NCI-H2029 (cell line): ENCODE data around the gene FYN.

Experiments used
- DNase-seq: peaks from one replicate; lab custom pipeline; 2025; lab: John Stamatoyannopoulos, UW

FYN gene

GRCh38 chr6:111625461-111626391 is 247.5 kb downstream of the FYN start:
- no peak for DNase-seq

GRCh38 chr6:111625099-111625416 is 248.2 kb downstream of the FYN start:
- DNase-seq: no peak

- DNase-seq: no peak
Measured at GRCh38 chr6:111624401-111625098, 248.7 kb downstream of the FYN start.

DNA sequence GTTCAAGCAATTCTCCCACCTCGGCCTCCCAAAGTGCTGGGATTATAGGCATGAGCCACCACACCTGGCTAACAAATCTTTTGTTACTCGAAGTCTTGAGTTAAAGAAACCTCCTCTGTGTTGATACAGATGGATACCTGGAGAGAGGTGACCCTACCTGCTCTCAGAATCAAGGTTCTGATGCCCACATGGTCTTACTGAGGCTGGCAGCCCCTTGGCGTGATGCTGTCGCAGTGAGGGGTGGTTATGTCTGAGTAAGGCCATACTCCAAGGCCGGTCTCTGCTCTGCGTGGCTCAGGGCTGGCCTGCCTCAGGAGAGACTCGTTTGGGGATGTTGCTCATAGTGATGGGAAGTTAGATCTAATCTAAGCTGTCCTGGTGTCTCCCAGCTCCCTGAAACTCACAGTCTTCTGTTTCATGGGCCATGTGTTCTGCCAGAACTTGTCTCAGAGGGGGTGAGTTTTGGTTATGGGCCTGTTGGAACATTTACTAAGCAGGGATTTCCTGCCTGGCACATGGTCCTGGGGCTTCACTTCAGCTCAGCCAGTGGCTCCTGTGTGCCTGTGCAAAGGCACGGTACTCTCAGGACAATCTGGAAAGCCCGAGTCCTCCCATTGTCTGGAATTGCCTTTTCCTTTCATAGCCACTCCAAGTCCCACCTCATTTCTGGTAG is 250.1 kb downstream of the FYN start:
- DNase-seq: no peak

GRCh38 chr6:111620169-111620568 is 253.1 kb downstream of the FYN start:
- no peak for DNase-seq

GRCh38 chr6:111618407-111618806 is 254.8 kb downstream of the FYN start:
- no peak for DNase-seq

GRCh38 chr6:111617149-111617548 is 256.1 kb downstream of the FYN start:
- DNase-seq: no peak

GRCh38 chr6:111615916-111616612 is 257.2 kb downstream of the FYN start:
- no peak for DNase-seq

DNA sequence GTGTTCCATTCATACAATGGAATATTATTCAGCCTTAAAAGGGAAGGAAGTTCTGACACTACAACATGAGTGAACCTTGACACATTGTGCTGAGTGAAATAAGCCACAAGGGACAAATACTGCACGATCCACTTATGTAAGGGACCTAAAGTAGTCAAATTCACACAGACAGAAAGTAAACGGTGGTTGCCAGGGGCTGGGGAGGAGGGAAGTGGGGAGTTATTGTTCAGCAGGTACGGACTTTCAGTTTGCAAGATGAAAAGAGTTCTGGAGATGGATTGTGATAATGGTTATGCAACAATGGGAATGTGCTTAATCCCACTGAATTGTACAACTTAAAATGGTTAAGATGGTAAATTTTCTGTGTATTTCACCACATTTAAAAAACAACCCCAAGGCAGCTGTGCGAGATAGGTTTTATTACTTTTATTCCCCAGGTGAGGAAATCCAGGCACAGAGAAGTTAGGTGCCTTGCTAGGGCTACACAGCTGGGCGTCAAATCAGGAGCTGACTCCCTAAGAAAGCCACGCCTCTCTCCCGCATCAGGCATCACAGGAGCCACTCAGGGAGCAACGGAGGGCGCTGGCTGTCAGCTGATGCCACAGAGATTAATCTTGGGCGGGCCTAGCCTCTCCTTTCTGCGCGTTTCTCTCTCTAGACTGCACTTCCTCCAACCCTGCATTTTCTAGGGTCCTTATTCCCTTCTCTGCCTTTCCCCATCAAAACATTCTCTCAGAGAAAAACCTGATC is 258.2 kb downstream of the FYN start:
- DNase-seq: no peak

GRCh38 chr6:111612379-111612778 is 260.9 kb downstream of the FYN start:
- no peak for DNase-seq

- no peak for DNase-seq
Measured at GRCh38 chr6:111610548-111611172, 262.6 kb downstream of the FYN start.
